ENCODE results near the gene RNF11.

- TF ChIP-seq CTCF (IDR thresholded peaks at IDR 0.05; ENCODE audit: borderline replicate concordance, extremely low read depth, low read length, poor library complexity, severe bottlenecking) (no peak), EZH2 (IDR thresholded peaks at IDR 0.05; ENCODE audit: borderline replicate concordance, low read depth, low read length, severe bottlenecking) (no peak)
Observed at GRCh38 chr1:51203874-51204245, 32.2 kb upstream of the RNF11 start.

Data from DND-41 (cell line).